Measurements from ENCODE around the gene LHX6.

The LHX6 gene

DNA sequence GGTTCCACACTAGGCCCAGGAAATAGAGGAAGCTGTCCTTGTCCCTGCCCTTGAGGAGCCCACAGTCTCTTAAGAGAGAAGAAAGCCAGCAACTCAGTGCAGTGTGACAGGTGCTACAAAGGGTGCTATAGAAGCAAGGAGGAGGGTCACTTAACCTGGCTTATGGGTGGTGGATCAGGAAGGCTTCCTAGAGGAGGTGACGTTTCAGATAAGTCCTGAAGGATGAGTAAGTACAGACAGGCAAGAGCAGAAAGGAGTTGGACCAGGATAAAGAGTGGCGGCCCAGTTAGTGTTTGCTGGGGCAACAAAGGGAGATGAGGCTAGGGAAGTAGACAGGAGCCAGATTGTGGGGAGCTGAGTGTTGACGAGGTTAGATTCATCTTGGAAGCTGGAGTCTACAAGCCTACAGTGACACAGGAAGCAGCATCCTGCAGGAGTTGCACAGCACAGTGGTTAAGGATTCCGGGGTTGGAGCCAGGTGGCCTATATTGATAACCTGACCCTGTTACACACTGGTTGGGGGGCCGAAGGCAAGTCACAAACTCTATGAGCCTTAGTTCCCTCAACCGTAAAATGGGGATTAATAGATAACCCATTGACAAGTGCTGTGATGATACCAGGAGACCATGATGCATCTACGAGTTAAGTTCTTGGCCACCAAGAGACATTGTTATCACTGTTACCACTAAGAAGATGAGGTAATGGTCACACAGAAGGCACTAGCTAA lies 5.4 kb upstream of the LHX6 start:
- no peak for DNase-seq (ENCODE audit: low read depth, low spot score)

DNA sequence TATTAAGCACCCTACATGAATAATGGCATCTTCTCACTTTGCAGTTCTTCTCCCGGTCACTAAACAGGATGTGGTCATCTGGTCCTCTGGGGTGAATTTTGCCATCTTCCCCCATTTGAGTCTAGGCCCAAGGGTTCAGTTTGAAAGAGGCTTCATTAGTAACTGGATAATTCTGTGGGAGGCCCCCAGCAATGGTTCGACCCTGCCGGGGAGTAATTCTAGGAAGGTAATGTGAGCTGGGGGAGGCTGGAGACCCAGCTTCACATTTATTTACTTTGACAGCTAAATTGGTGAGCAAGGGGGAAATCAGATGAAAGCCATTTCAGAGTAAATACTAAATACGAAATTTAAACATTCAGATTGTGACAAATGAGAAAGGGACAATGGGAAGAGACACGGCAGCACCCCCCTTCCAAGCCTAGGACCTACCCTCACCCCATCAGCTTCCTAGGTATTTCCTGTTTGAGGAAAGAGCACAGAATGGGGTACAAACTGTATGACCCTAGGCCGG lies 4.1 kb upstream of the LHX6 start:
- DNase-seq (ENCODE audit: low read depth, low spot score), result no peak

DNA sequence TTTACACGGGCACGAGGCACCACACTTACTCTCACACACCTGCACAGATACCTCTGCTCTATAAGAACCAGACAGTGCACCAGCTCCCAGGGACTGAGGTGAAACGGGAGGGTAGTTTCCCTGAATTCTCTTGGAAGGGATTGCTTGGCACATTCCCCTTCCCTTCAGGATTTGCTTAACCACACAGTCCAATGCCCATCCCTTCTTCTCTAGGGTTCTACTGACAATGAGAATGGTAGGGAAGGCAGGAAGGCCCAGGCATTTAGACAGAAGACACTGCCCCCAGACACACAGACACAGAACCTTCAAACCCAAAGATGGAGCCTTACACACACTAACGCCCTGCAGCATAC lies 704 bp upstream of the LHX6 start:
- no peak for DNase-seq (ENCODE audit: low read depth, low spot score)

DNA sequence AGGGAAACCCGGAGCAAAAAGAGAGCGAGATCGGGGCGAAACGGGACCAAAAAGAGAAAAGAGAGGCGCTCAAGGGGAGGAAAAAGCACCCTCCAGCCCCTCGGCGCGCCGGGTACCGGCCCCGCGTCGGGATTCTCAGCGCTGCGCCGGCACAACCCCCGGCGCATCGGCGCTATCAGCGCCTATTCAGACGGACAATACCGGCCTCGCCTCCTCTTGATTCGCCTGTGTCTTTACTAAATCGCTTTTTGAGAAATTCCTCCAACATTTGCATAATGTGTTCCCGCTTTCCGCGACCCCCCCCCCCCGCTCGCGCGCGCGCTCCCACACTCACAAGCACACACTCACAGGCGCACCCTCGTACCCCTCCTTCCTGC lies 578 bp downstream of the LHX6 start:
- no peak for DNase-seq (ENCODE audit: low read depth, low spot score)

DNA sequence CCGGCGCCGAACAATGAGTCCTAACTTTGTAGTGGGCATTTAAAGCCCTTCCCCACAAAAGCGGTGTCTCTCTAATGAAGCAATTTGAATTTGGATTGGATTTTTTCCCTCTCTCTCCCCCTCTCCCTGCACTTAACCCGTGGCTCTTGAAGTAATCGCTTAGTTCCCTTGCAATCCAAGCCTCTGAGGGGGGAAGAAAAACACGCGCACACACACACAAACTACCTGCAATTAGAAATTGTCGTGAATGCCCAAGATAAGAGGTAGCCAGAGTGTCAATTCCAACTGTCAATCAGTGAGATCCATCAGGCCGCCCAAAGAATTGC lies 1.2 kb downstream of the LHX6 start:
- no peak for DNase-seq (ENCODE audit: low read depth, low spot score)

DNA sequence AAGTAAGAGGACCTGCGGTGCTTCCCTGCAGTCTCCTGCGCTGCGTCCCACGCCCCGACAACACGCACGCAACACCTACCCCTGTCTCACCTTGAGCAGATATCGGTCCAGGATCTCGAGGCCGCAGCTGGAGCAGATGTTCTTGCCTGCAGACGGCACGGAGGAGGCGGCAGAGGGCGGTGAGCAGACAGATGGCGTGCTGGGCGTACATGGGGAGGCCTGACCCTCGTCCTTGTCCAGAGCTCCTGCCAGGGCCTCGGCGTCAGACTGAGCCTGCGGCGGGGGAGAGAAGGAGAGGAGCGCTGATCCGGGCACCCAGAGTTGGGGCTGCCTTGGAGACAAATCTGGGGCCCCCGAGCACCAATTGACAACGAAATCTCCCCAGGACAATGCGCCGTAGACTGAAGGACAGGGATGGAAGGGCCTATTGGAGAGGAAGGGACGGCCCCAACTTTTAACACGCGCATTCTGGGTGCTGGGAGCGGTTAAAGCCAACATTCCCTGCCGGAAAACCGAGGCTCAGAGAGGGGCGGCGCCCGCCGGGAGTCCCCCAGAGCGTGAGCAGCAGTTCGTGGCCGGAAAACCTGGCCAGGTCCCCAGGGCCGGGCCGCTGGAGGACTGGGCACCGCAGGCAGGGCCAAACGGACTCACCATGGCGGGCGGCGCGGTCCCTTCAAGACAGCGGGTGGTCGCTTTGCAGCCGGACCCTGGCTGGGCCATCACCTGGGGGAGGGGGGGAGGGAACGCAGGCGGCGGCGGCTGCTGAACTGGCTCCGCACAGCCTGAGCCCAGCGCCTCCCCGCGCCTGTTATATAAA lies 1.8 kb downstream of the LHX6 start:
- DNase-seq (ENCODE audit: low read depth, low spot score), result no peak

DNA sequence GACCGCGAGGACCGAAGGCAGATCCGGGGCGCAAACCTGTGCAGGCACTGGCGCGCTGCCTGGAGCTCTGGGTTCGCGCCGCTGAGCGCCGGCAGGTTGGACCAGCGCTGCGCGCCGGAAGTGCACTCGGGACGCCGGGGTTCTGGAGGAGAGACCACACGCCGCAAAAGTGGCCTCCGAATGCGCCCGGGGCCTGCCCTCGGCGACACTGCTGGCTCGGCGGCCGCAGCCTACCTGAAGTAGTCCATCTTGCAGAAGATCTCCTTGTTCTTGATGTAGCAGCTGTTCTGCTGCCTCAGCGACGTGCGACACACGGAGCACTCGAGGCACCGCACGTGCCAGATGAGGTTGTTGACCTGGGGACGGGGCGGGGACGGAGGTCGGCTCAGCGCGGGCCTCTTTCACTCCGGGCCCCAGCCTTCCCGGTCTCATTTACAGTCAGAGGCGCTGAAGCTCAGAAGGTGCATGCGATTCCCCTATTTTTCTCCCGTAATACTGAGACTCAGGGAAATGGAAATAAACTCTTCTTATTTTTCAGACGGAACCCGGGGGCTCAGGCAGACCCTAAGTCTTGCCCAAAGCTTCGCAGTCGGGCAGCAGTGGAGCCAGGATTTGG lies 2.5 kb downstream of the LHX6 start:
- DNase-seq (ENCODE audit: low read depth, low spot score), result no peak

DNA sequence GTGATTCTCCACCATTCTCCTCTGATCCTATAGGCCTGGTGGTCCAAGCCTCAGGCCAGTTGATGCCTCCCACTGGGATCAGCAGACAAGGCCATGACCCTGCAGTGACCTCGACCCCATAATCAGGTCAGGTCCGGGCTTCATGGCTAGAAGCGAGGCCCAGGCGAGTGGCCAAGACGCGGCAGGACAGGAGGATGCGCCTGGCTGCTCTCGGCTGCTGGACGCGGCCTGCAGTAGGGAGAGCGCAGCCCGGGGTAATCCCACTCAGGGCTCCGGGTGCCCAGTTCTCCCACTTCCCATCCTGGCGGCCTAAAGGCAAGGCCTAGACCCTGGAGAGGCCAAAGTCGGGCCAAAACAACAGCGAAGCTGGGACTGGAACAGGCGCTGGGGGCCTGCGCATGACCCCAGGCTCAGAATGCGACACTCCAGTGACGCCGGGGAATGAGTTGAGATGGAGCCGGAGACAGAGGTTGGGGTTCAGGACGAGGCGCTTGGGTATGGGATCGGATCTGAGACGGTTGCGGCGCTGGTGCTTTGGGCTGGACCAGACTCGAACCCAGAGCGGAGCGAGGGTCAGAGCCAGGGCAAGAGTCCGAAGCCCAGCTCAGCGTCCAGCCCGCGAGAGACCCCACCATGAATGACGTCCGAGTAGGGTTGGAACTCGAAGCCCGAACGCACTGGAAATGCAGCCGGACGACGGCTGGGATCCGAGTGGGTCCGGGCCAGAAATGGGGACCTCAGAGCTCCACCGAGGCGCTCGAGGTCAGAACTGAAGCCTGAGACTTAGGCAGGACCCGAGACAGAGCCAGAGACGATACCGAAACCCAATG lies 3.2 kb downstream of the LHX6 start:
- no peak for DNase-seq (ENCODE audit: low read depth, low spot score)

DNA sequence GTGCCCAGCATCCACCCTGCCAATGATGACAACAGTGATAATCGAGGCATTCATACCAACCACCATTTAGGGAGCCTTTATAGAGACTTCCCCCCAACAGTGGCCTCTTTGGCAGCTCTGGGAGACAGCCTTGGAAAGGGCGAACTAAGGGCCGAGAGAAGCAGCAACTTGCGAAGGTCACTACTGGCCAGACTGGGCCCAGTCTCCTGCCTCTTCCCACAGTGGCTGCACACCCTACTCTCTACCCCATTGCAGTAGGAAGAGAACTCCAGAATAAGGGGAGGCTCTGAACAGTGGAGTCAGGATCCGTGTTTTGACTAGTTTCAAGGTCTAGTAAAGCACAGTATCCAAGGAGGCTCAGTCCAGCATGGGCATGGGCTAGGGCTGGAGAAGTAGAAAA lies 5.3 kb downstream of the LHX6 start:
- DNase-seq (ENCODE audit: low read depth, low spot score), result no peak

DNA sequence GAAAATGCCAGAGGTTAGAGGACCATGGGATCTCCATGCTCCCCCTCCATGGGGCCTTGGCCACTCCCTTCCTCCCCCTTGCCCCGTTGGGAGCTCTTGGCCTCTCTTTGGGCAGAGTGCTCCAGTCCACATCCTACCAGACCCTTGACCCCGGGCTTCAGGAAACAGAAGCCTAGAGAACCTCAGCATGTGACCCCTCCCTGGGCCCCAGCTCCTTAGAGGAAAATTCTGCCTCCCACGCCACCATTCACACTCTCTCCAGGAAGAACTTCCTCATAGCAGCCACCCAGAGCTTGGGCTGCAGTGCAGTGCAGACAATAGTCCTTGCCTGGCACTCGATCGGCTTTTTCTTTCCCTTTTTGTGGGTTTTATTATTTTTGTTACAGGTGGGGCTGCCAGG lies 6.0 kb downstream of the LHX6 start:
- DNase-seq (ENCODE audit: low read depth, low spot score), result no peak

DNA sequence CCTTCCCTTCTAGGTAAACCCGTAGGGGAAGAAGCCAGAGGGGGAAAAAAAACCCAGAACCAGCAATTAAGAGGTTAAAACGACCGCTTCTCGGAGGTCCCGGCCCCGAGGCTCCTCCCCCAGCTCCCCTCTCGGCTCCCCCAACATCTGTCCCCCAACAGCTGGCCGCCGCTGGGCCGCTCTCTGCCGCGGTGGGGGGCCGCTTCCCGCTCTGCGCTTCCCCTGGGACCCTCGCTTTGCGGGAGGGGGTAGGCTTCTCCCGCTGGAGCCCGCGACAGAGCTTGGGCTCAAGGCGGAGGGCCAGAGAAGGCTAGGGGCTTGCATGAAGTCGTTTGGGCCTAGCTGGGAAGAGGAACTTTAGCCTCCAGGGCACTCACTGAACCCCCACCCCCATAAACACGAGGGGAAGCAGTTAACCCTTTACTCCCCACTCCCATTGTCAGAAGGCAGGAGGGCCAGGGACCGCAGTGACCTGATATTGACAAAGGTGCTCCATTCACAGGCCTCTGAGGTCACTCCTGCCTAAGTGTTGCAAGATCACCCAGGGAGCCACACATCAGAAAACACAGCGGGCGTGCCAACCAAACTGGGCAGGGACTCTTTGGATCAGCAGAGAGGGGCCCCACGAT lies 7.5 kb downstream of the LHX6 start:
- no peak for DNase-seq (ENCODE audit: low read depth, low spot score)

DNA sequence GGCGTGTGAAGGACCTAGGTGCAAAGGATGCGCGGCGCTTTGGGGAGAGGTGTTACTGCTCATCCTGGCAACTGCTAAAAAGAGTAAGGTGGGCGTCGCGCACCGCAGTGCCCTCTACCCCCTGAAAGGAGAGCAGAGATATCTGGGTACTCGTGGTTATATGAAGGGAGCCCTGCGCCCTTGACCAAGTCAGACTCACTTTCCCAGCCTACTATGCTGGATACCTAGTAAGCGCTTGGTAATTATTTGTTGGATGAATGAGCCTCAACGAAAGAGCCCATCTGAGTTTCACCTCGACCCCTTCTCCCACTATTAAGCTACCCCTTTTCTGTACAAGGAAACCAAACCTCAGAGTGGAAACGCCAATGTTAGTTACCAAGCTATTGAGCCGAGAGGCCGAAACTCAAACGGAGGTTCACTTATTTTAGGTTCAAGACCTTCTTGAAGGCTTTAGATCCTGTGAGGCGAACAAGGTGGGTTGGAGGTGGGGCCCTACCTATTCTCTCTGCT lies 8.0 kb downstream of the LHX6 start:
- DNase-seq (ENCODE audit: low read depth, low spot score), result no peak

DNA sequence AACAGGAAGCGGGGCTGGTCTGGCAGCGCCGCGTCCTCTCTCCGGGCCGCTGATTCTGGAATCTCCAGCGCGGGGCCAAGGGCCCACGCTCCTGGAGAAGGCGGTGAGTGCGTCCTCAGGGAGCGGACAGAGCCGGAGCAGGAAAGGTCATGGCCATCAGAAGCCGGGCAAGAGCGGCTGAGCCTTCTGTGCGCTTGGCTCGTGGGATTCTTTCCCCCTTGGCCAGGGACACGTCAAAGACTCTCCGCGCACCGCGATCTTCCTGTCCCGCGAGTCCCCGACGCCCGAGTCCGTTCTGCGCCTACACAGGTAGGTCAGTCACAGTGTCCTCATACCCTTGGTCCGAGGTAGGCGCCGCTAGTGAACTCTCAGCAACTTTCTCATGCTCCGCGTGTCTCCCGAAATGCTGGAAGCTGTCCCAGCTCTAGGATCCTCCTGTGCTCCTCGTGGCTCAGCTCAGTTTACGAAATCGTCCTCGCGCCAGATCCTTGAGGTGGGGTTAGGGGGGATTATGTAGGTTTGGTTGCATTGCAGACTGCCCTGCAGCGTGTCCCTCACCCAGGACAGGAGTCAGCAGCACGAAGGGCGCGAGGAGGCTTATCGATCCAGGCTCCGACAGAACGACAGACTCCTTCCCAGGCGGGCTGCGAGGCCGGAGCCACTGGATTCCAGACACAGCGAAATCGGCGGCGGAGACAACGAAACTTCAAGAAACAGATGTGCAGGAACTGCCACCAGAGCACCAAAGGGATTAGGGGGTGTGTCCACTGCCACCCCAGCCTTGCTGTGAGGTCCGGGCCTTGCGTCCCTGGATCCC lies 8.7 kb downstream of the LHX6 start:
- DNase-seq (ENCODE audit: low read depth, low spot score), result no peak

DNA sequence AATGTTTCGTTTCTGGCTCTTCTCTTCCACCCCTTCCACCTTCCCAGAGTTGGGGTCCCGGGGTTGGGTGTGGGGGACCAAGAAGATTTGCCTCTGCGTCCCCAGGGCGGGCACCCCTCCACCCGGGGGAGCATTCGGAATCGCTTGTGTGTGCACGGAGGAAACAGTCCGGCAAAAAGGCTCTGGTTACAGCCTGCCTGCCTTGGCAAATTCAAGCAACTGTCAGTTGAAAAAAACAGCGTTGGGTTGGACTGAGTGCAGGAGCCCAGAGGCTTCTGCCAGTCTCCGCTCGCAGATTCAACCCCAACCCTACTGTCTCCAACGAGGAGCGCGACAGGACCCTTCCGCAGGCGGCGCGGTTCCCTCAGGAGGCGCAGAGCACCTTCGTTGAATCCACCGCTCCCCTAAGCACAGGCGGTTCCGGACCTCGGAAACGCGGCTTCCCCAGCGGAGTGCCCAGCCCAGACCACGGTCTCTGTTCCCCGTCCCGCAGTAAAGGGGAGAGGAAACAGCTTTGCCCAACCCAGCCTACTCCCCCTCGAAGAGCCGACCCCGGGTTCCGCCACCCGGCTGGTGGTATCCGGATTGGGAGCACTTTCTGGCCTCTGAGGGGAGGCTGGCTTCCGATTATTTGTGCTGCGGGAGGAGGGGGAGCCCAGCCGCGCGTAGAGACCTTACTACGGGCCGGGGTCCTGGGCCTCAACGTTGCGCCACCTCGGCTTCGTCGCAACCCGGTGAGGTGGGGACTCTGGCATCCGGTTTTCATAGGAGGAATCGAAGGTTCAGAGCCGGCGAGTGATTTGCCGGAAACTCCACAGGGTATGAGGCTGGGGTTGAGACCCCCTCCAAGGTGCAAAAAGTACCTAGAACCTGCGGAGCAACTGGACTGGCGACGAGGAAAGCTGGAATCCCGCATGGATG lies 9.6 kb downstream of the LHX6 start:
- DNase-seq (ENCODE audit: low read depth, low spot score), result no peak

DNA sequence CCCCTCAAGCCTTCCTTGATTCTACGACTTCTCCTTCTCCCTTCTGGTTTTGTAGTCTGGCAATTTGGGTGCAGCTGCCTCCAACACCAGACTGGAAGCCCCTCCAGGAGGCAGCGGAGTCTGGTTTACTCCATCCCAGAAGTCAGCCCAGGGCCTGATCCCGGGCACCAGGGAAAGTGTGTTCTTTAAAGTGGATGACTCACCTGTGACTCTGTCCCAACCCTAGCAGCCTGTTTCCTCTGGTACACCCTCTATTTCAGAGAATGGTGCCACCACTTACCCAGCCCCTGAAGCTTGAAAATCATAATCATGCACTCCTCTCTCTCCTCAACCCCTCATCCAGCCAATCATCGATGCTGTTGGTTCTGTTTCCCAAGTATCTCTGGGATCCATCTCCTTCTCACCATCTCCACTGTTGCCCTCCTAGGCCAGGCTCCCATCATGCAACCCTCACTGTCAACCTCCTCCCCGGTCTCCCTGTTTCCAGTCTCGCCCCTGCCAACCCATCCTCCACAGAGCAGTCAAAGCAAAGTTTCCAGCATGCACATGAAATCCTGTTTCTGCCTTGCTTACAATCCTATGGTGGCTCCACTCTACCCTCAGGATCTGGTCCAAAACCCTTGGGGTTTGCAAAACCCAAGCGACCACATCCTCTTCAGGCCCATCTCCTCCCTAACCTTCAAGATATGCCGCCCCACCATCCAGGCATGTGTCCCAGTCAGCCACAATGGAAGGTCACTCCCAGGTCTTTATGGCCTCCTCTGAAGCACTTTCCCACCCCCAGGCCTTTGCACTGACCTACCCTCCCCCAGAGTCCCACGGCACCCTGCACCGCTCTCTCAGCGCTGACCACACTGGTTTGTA lies 10.5 kb downstream of the LHX6 start:
- DNase-seq (ENCODE audit: low read depth, low spot score), result no peak

DNA sequence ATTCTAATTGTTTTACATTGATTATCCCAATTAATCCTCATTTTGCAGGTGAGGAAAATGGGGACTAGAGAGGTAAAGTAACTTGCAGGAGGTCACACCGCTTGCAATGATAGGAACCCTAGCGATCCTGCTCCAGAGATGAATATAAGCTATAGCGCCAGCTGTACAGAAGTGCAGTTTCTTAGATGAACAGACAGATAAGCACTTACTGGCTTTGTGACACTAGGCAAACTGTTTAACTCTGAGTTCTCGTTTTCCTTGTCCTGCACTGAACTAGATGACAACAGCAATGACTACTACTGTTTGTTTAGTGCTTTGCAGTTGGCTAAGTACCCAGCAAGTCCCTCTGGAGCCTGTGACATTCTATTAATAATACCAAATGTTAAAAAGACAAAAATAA lies 11.1 kb downstream of the LHX6 start:
- DNase-seq (ENCODE audit: low read depth, low spot score), result no peak

DNA sequence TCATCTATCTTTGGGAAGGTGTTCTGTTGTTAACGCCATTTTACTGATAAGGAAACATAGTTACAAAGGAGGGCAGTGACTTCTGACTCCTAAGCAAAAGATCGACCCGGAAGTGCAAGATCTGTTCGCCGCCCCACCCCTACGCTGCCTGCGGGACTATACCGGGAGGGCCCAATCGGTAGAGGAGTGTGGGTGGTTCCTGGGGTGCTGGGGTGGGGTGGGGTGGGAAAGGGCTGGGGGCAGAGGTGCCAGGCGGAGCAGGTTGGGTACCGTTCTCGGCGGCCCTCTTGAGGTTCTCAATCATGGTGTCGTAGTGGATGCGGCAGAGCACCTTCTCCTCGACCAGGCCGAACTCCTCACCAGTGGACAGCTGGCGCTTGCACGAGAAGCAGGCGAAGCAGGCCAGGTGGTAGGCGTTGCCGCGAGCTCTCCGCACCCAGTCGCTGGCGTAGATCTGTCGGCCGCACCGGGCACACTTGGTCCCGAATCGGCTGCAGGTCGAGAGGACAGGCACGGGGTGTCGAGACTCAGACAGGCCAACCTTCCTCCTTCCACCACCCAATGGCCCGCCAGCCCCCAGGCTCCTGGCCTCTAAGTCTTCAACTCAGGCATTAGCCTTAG lies 11.8 kb downstream of the LHX6 start:
- no peak for DNase-seq (ENCODE audit: low read depth, low spot score)

Measured in iPS DF 19.7 (cell line).